ENCODE measurements around the gene CAPN12. TPM values are rescaled to one million over a fixed set of nuclear protein-coding genes. Genes with fewer than 3 reads are reported as not detected.

CAPN12 gene
- total RNA-seq, 4 donors from 2014 or later, result 5.8 to 56.8 (median 6.4) TPM

GRCh38 chr19:38705197-38706019, 38.9 kb downstream of the CAPN12 start:
- peaks cover 0 to 98% (median 0%) of the 10 kb centered on the region in 3 donors for H3K36me3 ChIP-seq
- TF ChIP-seq POLR2A (IDR thresholded peaks at IDR 0.05) (no peak), CTCF (IDR thresholded peaks at IDR 0.05) (no peak)
- H3K9me3 ChIP-seq, result no peaks in the 10 kb centered on the region
- peak overlapping the region in 1 of 4 donors; percentile 66 for H3K27ac ChIP-seq
- no peak overlapping the region for H3K4me3 ChIP-seq
- no peaks in the 10 kb centered on the region for H3K27me3 ChIP-seq
- peaks cover 0 to 48% (median 10%) of the 10 kb centered on the region in 4 donors for H3K4me1 ChIP-seq
- no peak for DNase-seq

- TF ChIP-seq POLR2A (IDR thresholded peaks at IDR 0.05), result no peak
- no peak for TF ChIP-seq CTCF (IDR thresholded peaks at IDR 0.05)
- Histone ChIP-seq H3K36me3 (peaks cover 0 to 90% (median 0%) of the 10 kb centered on the region in 3 donors), H3K27me3 (no peaks in the 10 kb centered on the region), H3K27ac (peak overlapping the region in 1 of 4 donors; percentile 66), H3K4me3 (no peak overlapping the region), H3K4me1 (peaks cover 0 to 57% (median 10%) of the 10 kb centered on the region in 4 donors), H3K9me3 (no peaks in the 10 kb centered on the region)
- no peak for DNase-seq
Observed at GRCh38 chr19:38704488-38705026, 39.7 kb downstream of the CAPN12 start.

GRCh38 chr19:38703509-38703908, 40.8 kb downstream of the CAPN12 start:
- Histone ChIP-seq H3K4me1 (peaks cover 0 to 67% (median 11%) of the 10 kb centered on the region in 4 donors), H3K27ac (peak overlapping the region in 1 of 4 donors; percentile 36), H3K27me3 (no peaks in the 10 kb centered on the region), H3K36me3 (peaks cover 0 to 80% (median 0%) of the 10 kb centered on the region in 3 donors), H3K9me3 (no peaks in the 10 kb centered on the region), H3K4me3 (no peak overlapping the region)
- TF ChIP-seq POLR2A (IDR thresholded peaks at IDR 0.05), result no peak
- no peak for TF ChIP-seq CTCF (IDR thresholded peaks at IDR 0.05)
- no peak for DNase-seq

- DNase-seq, result no peak
- Histone ChIP-seq H3K27ac (peak overlapping the region; percentile 50 to 96 (median 84)), H3K9me3 (no peaks in the 10 kb centered on the region), H3K4me1 (peaks cover 0 to 70% (median 15%) of the 10 kb centered on the region in 4 donors), H3K36me3 (peaks cover 0 to 67% (median 0%) of the 10 kb centered on the region in 3 donors), H3K27me3 (no peaks in the 10 kb centered on the region), H3K4me3 (no peak overlapping the region)
- TF ChIP-seq CTCF (IDR thresholded peaks at IDR 0.05), result no peak
- no peak for TF ChIP-seq POLR2A (IDR thresholded peaks at IDR 0.05)
Observed at GRCh38 chr19:38702278-38702677, 42.0 kb downstream of the CAPN12 start.

- H3K27me3 ChIP-seq, result no peaks in the 10 kb centered on the region
- peaks cover 0 to 70% (median 17%) of the 10 kb centered on the region in 4 donors for H3K4me1 ChIP-seq
- DNase-seq, result peak in 2 of 3 donors; percentile 90 to 93
- no peaks in the 10 kb centered on the region for H3K9me3 ChIP-seq
- H3K27ac ChIP-seq, result peak overlapping the region; percentile 50 to 96 (median 84)
- peak in 2 of 6 experiments; percentile 6 to 26 for TF ChIP-seq CTCF (IDR thresholded peaks at IDR 0.05)
- TF ChIP-seq POLR2A (IDR thresholded peaks at IDR 0.05), result peak; percentile 21 to 74
- no peak overlapping the region for H3K4me3 ChIP-seq
- H3K36me3 ChIP-seq, result peaks cover 0 to 66% (median 0%) of the 10 kb centered on the region in 3 donors
Observed at GRCh38 chr19:38701455-38702063, 42.7 kb downstream of the CAPN12 start.
